K562 (cell line): ENCODE data around the gene FUNDC2. TPM values are rescaled to one million over a fixed set of nuclear protein-coding genes. Genes with fewer than 3 reads are reported as not detected.
A peak's percentile ranks its signal among the peaks of the same experiment; 100 is the strongest.

ENCODE experiments used
- ATF3 ChIP-seq, 2 experiments: fragments of 450-650 bp in 1 of 2; sonication (generic) in 1 of 2; formaldehyde crosslinking in 1 of 2; IDR thresholded peaks in 1 of 2; conservative IDR thresholded peaks in 1 of 2; 2 replicates each; pipeline versions ENCODE4 v1.6.1 to v1.8.1; 2016 to 2023; ENCODE audit warnings: mild to moderate bottlenecking in 2 of 2, moderate library complexity in 2 of 2, inconsistent platforms in 1 of 2, missing genetic modification reagents in 1 of 2
- ETS2 ChIP-seq: IDR thresholded peaks from 2 replicates; pipeline ENCODE4 v1.6.1; 2016; ENCODE audit warnings: borderline replicate concordance, missing genetic modification characterization, mild to moderate bottlenecking, moderate library complexity, missing compliant biosample characterization; ENCODE audit not compliant: poor library complexity, severe bottlenecking
- HDAC8 ChIP-seq: fragments of 450-650 bp; IDR thresholded peaks from 2 replicates; pipeline ENCODE4 v1.6.1; 2016; ENCODE audit warnings: mild to moderate bottlenecking, missing genetic modification characterization, moderate library complexity, missing compliant biosample characterization
- HMG20B ChIP-seq: fragments of 250-450 bp; sonication (Bioruptor Pico); IDR thresholded peaks from 2 replicates; pipeline ENCODE4 v1.5.0; 2021; ENCODE audit warnings: mild to moderate bottlenecking
- MAFF ChIP-seq: IDR thresholded peaks from 2 replicates; pipeline ENCODE4 v1.6.1; 2012; ENCODE audit warnings: low read length, improper control_type of control experiment
- MECOM ChIP-seq: fragments of 250-450 bp; sonication (Bioruptor Pico); IDR thresholded peaks from 2 replicates; pipeline ENCODE4 v1.8.0; 2022; ENCODE audit warnings: inconsistent platforms
- MTA3 ChIP-seq: fragments of 450-650 bp; formaldehyde crosslinking; IDR thresholded peaks from 2 replicates; pipeline ENCODE4 v1.6.1; 2017; ENCODE audit warnings: mild to moderate bottlenecking, borderline replicate concordance
- NFATC3 ChIP-seq: fragments of 450-650 bp; IDR thresholded peaks from 2 replicates; pipeline ENCODE4 v1.6.1; 2017; ENCODE audit warnings: mild to moderate bottlenecking
- RAD21 ChIP-seq, 2 experiments: fragments of 250-450 bp in 1 of 2; fragments of 450-650 bp in 1 of 2; sonication (Bioruptor Pico) in 1 of 2; formaldehyde crosslinking in 1 of 2; IDR thresholded peaks in 1 of 2; conservative IDR thresholded peaks in 1 of 2; 2 replicates each; pipeline versions ENCODE4 v1.4.0 to v1.8.0; 2020 to 2022; ENCODE audit warnings: mild to moderate bottlenecking in 2 of 2, moderate library complexity in 1 of 2
- SOX6 ChIP-seq: fragments of 450-650 bp; IDR thresholded peaks from 2 replicates; pipeline ENCODE4 v1.6.1; 2014; ENCODE audit warnings: mild to moderate bottlenecking
- YY1 ChIP-seq, 3 experiments: IDR thresholded peaks; 2 replicates each; pipeline ENCODE4 v1.6.1; 2011; ENCODE audit warnings: low read length in 2 of 3, mild to moderate bottlenecking in 2 of 3, moderate library complexity in 2 of 3, borderline replicate concordance in 1 of 3, control low read depth in 1 of 3, low read depth in 1 of 3; ENCODE audit not compliant: insufficient read depth in 3 of 3, insufficient replicate concordance in 2 of 3, control insufficient read depth in 1 of 3, insufficient read length in 1 of 3; ENCODE audit errors: extremely low read depth in 1 of 3
- ZBTB1 ChIP-seq: sonication (generic); formaldehyde crosslinking; IDR thresholded peaks from 2 replicates; pipeline ENCODE4 v1.8.1; 2023; ENCODE audit warnings: missing genetic modification reagents, low read depth, mild to moderate bottlenecking, borderline replicate concordance
- ZNF282 ChIP-seq: sonication (generic); formaldehyde crosslinking; IDR thresholded peaks from 2 replicates; pipeline ENCODE4 v1.8.1; 2023; ENCODE audit warnings: missing genetic modification reagents
- ZNF354B ChIP-seq: fragments of 250-450 bp; sonication (Bioruptor Pico); IDR thresholded peaks from 2 replicates; pipeline ENCODE4 v1.4.0; 2020
- ZNF408 ChIP-seq: fragments of 250-450 bp; sonication (Bioruptor Pico); IDR thresholded peaks from 2 replicates; pipeline ENCODE4 v1.4.0; 2020; ENCODE audit warnings: low read depth, mild to moderate bottlenecking, moderate library complexity
- polyA plus RNA-seq, 8 experiments: library from polyadenylated mRNA; depleted of rRNA in 4 of 8; stranded (reverse) in 5 of 8; unstranded in 3 of 8; fragments of >200 nt; fragmentation: Nextera tagmentation in 2 of 8; fragmentation: Illumina TruSeq in 1 of 8; extraction: Ambion mirVana in 2 of 8; extraction: Trizol in 1 of 8; gene quantifications; 2 replicates each; pipeline versions ENCODE4 v1.2.1 to v1.2.3, GENCODE V29; 2011 to 2014; ENCODE audit warnings: inconsistent platforms in 1 of 8, missing spikeins in 1 of 8
- total RNA-seq, 7 experiments: library from RNA; depleted of rRNA in 6 of 7; stranded (reverse); fragments of >200 nt in 6 of 7; fragmentation: Illumina TruSeq in 2 of 7; extraction: Trizol in 2 of 7; gene quantifications; 2 replicates each; pipeline versions ENCODE4 v1.2.1 to v1.2.3, GENCODE V29; 2011 to 2021; ENCODE audit warnings: low replicate concordance in 1 of 7
- TF ChIP-seq, protein P1 (sequence below): fragments of 450-650 bp; IDR thresholded peaks from 2 replicates; pipeline ENCODE4 v1.6.1; 2014; ENCODE audit warnings: low read depth, mild to moderate bottlenecking, moderate library complexity, borderline replicate concordance
- TF ChIP-seq, protein P2 (sequence below): IDR thresholded peaks from 3 replicates; pipeline ENCODE4 v1.6.1; 2011; ENCODE audit warnings: borderline replicate concordance, mild to moderate bottlenecking, moderate library complexity; ENCODE audit not compliant: insufficient read length; ENCODE audit errors: extremely low read depth

The FUNDC2 gene
- total and polyA plus RNA-seq, 9 of the 15 experiments (the other 6 are each of a cell fraction or from before 2014, with no cell fraction given) = 50.6 to 235 (median 123) TPM

GRCh38 chrX:155048977-155049619 lies 22.5 kb downstream of the FUNDC2 start (continued):
- TF ChIP-seq ATF3 (IDR thresholded peaks at IDR 0.05) (no peak), ATF3 (CRISPR knock-in tag; conservative IDR thresholded peaks at IDR 0.05) (no peak), MTA3 (no peak), ZNF408 (CRISPR knock-in tag) (no peak), ETS2 (tag) (no peak), HDAC8 (tag) (no peak), MAFF (no peak), ZNF354B (CRISPR knock-in tag) (no peak), ZBTB1 (no peak), ZNF282 (CRISPR knock-in tag) (no peak), SOX6 (no peak), MECOM (CRISPR knock-in tag) (no peak), RAD21 (CRISPR knock-in tag; conservative IDR thresholded peaks at IDR 0.05 in 1 of 2, IDR thresholded peaks at IDR 0.05 in 1 of 2) (peak; percentile 21 to 50; a peak in 3 of 4 replicates), NFATC3 (no peak), YY1 (IDR thresholded peaks at IDR 0.05; ENCODE audit: borderline replicate concordance in 1 of 3, control insufficient read depth in 1 of 3, extremely low read depth in 1 of 3, insufficient read depth in 3 of 3, insufficient read length in 1 of 3, insufficient replicate concordance in 2 of 3, low read depth in 1 of 3, low read length in 2 of 3) (peak in 1 of 3 experiments; percentile 33), HMG20B (CRISPR knock-in tag) (no peak)
- TF ChIP-seq, protein P1, sequence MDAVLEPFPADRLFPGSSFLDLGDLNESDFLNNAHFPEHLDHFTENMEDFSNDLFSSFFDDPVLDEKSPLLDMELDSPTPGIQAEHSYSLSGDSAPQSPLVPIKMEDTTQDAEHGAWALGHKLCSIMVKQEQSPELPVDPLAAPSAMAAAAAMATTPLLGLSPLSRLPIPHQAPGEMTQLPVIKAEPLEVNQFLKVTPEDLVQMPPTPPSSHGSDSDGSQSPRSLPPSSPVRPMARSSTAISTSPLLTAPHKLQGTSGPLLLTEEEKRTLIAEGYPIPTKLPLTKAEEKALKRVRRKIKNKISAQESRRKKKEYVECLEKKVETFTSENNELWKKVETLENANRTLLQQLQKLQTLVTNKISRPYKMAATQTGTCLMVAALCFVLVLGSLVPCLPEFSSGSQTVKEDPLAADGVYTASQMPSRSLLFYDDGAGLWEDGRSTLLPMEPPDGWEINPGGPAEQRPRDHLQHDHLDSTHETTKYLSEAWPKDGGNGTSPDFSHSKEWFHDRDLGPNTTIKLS = no peak
- TF ChIP-seq, protein P2, sequence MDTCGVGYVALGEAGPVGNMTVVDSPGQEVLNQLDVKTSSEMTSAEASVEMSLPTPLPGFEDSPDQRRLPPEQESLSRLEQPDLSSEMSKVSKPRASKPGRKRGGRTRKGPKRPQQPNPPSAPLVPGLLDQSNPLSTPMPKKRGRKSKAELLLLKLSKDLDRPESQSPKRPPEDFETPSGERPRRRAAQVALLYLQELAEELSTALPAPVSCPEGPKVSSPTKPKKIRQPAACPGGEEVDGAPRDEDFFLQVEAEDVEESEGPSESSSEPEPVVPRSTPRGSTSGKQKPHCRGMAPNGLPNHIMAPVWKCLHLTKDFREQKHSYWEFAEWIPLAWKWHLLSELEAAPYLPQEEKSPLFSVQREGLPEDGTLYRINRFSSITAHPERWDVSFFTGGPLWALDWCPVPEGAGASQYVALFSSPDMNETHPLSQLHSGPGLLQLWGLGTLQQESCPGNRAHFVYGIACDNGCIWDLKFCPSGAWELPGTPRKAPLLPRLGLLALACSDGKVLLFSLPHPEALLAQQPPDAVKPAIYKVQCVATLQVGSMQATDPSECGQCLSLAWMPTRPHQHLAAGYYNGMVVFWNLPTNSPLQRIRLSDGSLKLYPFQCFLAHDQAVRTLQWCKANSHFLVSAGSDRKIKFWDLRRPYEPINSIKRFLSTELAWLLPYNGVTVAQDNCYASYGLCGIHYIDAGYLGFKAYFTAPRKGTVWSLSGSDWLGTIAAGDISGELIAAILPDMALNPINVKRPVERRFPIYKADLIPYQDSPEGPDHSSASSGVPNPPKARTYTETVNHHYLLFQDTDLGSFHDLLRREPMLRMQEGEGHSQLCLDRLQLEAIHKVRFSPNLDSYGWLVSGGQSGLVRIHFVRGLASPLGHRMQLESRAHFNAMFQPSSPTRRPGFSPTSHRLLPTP = no peak
